Progenitor cell of endocrine pancreas (in vitro differentiated cells): Measurements from ENCODE around the gene KIF7. TPM values are rescaled to one million over a fixed set of nuclear protein-coding genes. Genes with fewer than 3 reads are reported as not detected.

Source experiments
- DNase-seq: peaks from one replicate; pipeline ENCODE4 v3.0.0; 2021; ENCODE audit warnings: low spot score; ENCODE audit not compliant: unreplicated experiment
- H3K27ac Mint-ChIP-seq: 2 replicates; pipeline ENCODE4 v1.8.0; 2021; ENCODE audit warnings: mild to moderate bottlenecking, moderate library complexity, mixed read lengths
- H3K27me3 Mint-ChIP-seq: 2 replicates; pipeline ENCODE4 v1.8.0; 2021; ENCODE audit warnings: mixed read lengths
- H3K36me3 Mint-ChIP-seq: 2 replicates; pipeline ENCODE4 v1.8.0; 2022; ENCODE audit warnings: mixed read lengths; ENCODE audit not compliant: insufficient read depth
- H3K4me1 Mint-ChIP-seq: 2 replicates; pipeline ENCODE4 v1.8.0; 2021; ENCODE audit warnings: low read depth, mixed read lengths
- H3K4me3 Mint-ChIP-seq: 2 replicates; pipeline ENCODE4 v1.8.0; 2021; ENCODE audit warnings: low read depth, mild to moderate bottlenecking, moderate library complexity, mixed read lengths
- H3K9me3 Mint-ChIP-seq: 2 replicates; pipeline ENCODE4 v1.8.0; 2021; ENCODE audit warnings: low read depth, mixed read lengths
- CTCF ChIP-seq: fragments of 200-600 bp; sonication (generic); IDR thresholded peaks from one replicate; pipeline ENCODE4 v1.5.0; 2021; ENCODE audit warnings: antibody characterized with exemption, mild to moderate bottlenecking; ENCODE audit not compliant: unreplicated experiment
- total RNA-seq: library from RNA; stranded (reverse); gene quantifications from 2 replicates; pipeline ENCODE4 v1.2.1, GENCODE V29; 2021

KIF7 gene
- total RNA-seq, 1 donor from 2014 or later = 22.8 TPM

GRCh38 chr15:89669941-89670340, 14.7 kb upstream of the KIF7 start:
- Mint-ChIP-seq H3K4me1 (peaks cover under 1% of the 10 kb centered on the region), H3K27ac (no peak overlapping the region), H3K9me3 (no peaks in the 10 kb centered on the region), H3K27me3 (peaks cover 37% of the 10 kb centered on the region), H3K36me3 (no peaks in the 10 kb centered on the region), H3K4me3 (no peak overlapping the region)
- no peak for TF ChIP-seq CTCF
- DNase-seq = no peak

GRCh38 chr15:89669309-89669865, 14.1 kb upstream of the KIF7 start:
- TF ChIP-seq CTCF = no peak
- Mint-ChIP-seq H3K27ac (no peak overlapping the region), H3K4me1 (peaks cover 3% of the 10 kb centered on the region)

GRCh38 chr15:89668171-89668570, 12.9 kb upstream of the KIF7 start:
- Mint-ChIP-seq H3K36me3 (no peaks in the 10 kb centered on the region), H3K4me3 (no peak overlapping the region), H3K27me3 (peaks cover 40% of the 10 kb centered on the region), H3K4me1 (peaks cover 3% of the 10 kb centered on the region), H3K27ac (no peak overlapping the region), H3K9me3 (no peaks in the 10 kb centered on the region)
- no peak for TF ChIP-seq CTCF
- no peak for DNase-seq

More at GRCh38 chr15:89669309-89669865, 14.1 kb upstream of the KIF7 start:
- no peaks in the 10 kb centered on the region for H3K9me3 Mint-ChIP-seq
- no peak for DNase-seq
- peaks cover 43% of the 10 kb centered on the region for H3K27me3 Mint-ChIP-seq
- H3K36me3 Mint-ChIP-seq = no peaks in the 10 kb centered on the region
- no peak overlapping the region for H3K4me3 Mint-ChIP-seq

- Mint-ChIP-seq H3K4me1 (peaks cover 3% of the 10 kb centered on the region), H3K4me3 (no peak overlapping the region), H3K27ac (no peak overlapping the region), H3K9me3 (no peaks in the 10 kb centered on the region), H3K36me3 (no peaks in the 10 kb centered on the region), H3K27me3 (peaks cover 36% of the 10 kb centered on the region)
- no peak for DNase-seq
- no peak for TF ChIP-seq CTCF
Observed at GRCh38 chr15:89667706-89667960, 12.4 kb upstream of the KIF7 start.

GRCh38 chr15:89666858-89667705, 11.8 kb upstream of the KIF7 start:
- H3K27ac Mint-ChIP-seq = no peak overlapping the region
- H3K27me3 Mint-ChIP-seq = peaks cover 34% of the 10 kb centered on the region
- DNase-seq = no peak
- H3K36me3 Mint-ChIP-seq = no peaks in the 10 kb centered on the region
- peaks cover 3% of the 10 kb centered on the region for H3K4me1 Mint-ChIP-seq
- no peak for TF ChIP-seq CTCF
- no peaks in the 10 kb centered on the region for H3K9me3 Mint-ChIP-seq
- no peak overlapping the region for H3K4me3 Mint-ChIP-seq
